ENCODE results near the gene VPS18.

DNA sequence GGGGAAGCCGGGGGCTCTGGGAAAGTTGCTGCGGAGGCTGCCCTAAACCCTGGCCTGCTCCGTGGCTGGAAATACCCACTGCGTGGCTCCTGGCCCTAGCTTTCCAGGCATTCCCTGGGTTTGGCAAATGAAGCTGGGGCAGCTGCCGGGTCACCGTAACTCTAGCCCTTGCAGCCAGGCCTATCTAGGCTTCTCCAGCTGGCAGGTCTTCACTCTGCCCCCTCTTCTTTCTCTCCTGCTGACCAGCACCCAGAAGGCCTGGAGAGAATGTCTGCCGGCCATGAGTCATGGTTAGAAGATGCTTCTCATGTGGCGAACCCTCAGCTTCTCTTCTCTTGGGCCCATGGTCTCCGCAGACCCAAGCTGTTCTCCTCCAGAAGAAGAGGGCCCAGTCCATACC lies 29.3 kb downstream of the VPS18 start:
- TF ChIP-seq POLR2A (IDR thresholded peaks at IDR 0.05; ENCODE audit: low read length): no peak
- TF ChIP-seq GATA1 (IDR thresholded peaks at IDR 0.05; ENCODE audit: low read depth, low read length): no peak
